Neural progenitor cell (in vitro differentiated cells): ENCODE data around the gene SLC17A2.

Source experiments
- EZH2 ChIP-seq: fragments of 200-600 bp; sonication (generic); IDR thresholded peaks from 2 replicates; pipeline ENCODE4 v1.6.1; 2017; ENCODE audit warnings: antibody characterized with exemption, mild to moderate bottlenecking, moderate library complexity
- EZH2phosphoT487 ChIP-seq: fragments of 200-600 bp; sonication (generic); IDR thresholded peaks from 2 replicates; pipeline ENCODE4 v1.6.1; 2017; ENCODE audit warnings: antibody characterized with exemption

- no peak for TF ChIP-seq EZH2phosphoT487
- no peak for TF ChIP-seq EZH2
Observed at GRCh38 chr6:25916789-25917490, 13.6 kb downstream of the SLC17A2 start.
